Uterus (tissue), 2 donors: ENCODE data around the gene IGF2BP1.

ENCODE experiments used
- CTCF ChIP-seq, 4 experiments: fragments of 200-600 bp in 2 of 4; fragments of 450-650 bp in 2 of 4; sonication (generic) in 2 of 4; IDR thresholded peaks; one replicate each; pipeline ENCODE4 v1.5.1; 2016 to 2019; ENCODE audit warnings: antibody characterized with exemption in 4 of 4, mild to moderate bottlenecking in 2 of 4, moderate library complexity in 1 of 4
- POLR2A ChIP-seq, 2 donors: fragments of 450-650 bp; IDR thresholded peaks; one replicate each; pipeline ENCODE4 v1.6.1; 2016; ENCODE audit warnings: antibody characterized with exemption in 2 of 2, mild to moderate bottlenecking in 1 of 2, moderate library complexity in 1 of 2

GRCh38 chr17:49045376-49045775 lies 48.2 kb downstream of the IGF2BP1 start:
- no peak for TF ChIP-seq CTCF (IDR thresholded peaks at IDR 0.05)
- no peak for TF ChIP-seq POLR2A (IDR thresholded peaks at IDR 0.05)
